ENCODE data around the gene HOXB6.

The HOXB6 gene

DNA sequence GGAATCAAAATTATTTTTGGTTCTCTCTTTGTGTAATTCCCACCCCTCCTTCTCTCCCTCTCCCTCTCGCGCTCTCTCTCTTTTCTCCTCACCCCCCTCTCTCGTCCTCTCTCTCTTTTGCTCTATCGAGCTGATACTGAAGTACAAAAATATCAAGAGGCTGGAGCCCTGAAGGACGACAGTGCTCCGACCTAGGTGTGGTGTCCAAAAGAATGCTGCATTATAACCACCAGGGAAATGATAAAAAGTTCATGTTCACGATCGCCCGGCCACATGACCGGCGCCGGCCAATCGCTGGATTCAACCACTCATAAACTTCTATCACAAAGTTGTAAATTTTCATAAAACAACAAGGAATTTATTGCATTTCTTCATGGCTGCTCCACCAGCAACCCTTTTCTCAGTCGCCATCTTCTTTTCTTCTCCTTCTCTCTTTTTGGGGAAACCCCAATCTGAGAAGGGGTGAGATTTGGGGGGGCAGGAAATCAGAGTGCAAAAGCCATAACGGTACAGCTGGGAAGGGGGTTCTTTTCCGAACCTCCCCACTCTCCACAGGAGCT, at the start of gene HOXB6:
Gene HOXB6 (minus strand): TSS at position 217 of the 560 bp plus-strand sequence. CDS start 6,836 bp downstream, outside the sequence.
- no peak for DNase-seq

GRCh38 chr17:48649741-48650140, 45.0 kb upstream of the HOXB6 start:
- DNase-seq, result no peak

GRCh38 chr17:48647963-48648245, 43.1 kb upstream of the HOXB6 start:
- DNase-seq, result no peak

DNA sequence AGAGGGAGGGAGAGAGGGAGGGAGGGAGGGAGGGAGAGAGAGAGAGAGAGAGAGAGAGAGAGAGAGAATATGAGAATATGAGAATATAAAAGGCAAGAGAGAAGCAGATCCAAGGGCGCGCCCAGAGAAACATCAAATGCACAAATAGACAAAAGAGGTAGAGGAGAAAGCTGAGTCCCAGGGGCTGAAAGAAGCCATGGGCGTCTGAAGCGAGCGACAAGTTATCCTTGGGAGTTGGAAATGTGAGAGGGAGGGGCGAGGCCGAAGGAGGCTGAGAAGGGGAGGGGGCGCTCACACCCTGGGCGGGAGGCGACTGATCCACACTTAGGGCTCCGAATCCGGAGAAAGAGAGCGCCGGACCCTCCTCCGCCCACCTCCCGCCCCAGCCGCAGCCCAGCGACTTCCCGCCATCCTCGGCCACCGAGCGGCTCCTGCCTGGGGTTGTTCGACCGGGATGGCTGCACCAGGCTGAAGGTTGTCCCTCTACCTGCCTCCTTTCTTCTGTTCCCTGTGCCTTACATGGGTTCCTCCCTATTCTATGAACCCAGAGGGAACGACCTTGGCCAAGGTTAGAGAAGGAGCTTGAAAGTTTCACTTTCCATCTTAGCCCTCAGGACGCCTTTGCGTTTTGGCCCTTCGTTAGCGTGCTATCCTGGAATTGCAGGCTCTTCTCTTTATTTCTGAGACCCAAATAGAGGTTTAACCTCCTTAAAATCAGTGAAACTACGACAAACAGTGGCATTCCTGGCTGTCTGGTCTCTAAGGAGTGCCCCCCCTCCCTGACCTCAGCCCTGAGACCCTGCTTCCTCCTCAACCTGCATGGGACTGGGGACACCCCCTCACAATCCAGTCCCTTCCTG, 42.5 kb upstream of the HOXB6 start:
- DNase-seq, result no peak

DNA sequence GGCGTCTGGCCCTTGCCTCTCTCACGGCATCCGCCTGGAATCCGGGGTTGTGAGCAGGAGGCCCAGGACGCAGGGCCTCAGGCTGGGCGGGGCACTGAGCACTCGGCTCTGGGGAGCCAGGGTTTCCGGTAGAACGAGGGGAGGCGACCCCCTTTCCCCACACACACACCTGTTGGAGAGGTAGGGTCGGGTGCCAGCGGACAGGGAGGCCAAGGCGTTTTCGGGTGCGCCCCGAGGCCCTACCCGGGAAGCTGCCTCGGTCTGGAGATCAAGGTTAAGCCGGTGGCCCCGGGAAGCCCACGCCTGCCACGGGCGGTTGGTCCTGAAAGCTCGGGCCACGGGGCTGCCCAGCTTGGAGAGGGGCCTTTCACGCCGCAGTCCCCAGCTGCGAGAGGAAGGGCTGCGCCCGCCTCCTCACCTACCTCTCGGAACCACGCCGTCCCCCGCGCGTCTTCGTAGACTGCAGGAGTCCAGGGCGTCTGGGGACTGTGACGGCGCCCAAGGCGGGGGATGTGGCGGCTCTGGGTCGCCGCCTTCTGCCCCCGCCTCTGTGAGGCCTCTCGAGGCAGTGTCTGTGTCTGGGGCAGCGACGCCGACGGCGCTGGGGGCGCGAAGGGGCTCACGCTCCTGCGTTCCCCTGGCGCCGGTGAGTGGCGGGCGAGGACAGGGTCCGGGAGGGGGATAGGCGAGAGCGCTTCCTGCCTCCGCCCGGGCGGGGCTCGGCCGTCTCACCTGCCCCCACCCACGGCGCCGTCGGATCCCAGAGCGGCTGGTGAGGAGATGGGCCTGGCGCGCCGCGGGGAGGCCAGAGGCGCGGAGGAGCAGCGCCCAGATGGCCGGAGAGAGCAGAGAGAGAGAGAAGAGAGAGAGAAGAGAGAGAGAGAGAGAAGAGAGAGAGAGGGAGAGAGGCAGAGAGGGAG, 41.7 kb upstream of the HOXB6 start:
- no peak for DNase-seq

DNA sequence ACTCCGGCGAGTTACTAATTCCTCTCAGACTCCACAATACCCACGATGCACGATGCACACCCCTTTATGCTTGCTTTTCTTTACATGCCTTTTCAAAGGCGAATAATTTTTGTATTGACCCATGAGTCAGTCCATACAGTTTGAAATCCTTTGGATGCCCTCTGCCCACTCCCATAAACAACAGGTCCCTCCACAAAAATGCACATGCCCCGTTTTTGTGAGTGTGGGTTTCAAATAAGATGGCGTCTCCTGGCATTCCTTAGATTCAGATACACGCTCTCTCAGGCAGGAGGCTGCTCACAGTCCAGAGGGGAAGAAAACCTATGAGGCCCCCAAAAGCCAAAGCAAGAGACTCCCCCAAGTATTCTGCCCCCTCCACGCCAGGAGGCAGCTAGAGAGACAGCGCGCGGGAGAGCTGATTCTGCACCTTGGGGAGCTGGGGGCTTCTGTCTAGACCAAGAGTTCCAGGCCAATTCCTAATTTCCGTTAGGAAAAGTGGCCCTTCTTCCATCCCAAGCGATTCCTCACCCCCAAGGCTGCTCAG, 40.9 kb upstream of the HOXB6 start:
- no peak for DNase-seq

GRCh38 chr17:48644910-48645557, 40.2 kb upstream of the HOXB6 start:
- DNase-seq, result no peak

GRCh38 chr17:48644159-48644558, 39.4 kb upstream of the HOXB6 start:
- DNase-seq, result no peak

GRCh38 chr17:48643697-48644012, 38.9 kb upstream of the HOXB6 start:
- DNase-seq, result no peak

DNA sequence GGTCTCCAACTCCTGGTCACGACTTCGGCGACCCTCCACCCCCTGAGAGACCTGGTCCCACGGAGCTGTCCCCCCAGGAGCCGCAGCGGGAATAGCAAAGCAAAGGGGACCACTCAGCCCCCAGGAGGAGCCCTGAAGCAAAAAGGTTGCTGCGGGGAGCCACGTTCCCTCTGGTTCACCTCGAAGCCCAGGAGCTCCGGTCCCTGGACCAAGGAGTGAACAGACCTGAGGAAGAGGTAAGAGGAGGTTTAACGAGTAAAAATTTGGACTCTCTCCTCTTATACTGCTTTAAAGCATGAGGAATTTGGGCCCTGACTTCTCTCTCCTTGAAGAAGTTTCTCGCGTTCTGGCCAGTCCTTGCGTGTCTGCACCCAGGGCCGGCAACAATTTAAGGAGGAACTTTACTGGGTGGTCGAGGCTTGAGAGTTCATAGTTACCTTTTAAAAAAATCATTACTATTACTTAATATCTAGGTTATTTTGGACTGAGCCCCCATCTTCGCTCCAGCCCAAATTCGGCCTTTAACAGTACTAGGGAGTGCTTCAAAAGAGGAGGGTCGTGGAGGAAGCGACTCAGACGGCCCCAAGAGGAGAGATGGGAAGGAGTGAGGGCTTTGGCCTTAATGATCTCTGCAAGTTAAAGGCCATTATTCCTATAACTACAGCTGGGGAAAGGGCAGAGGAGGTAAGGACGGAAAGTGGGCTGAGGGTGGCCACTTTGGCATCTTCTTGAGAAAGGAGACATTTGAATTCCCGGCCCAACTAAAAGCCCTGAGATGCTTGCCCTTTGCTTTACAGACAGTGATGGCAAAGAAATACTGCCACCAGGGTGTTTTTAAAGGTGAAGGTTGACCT, 38.3 kb upstream of the HOXB6 start:
- DNase-seq, result no peak

GRCh38 chr17:48642059-48642842, 37.5 kb upstream of the HOXB6 start:
- no peak for DNase-seq

DNA sequence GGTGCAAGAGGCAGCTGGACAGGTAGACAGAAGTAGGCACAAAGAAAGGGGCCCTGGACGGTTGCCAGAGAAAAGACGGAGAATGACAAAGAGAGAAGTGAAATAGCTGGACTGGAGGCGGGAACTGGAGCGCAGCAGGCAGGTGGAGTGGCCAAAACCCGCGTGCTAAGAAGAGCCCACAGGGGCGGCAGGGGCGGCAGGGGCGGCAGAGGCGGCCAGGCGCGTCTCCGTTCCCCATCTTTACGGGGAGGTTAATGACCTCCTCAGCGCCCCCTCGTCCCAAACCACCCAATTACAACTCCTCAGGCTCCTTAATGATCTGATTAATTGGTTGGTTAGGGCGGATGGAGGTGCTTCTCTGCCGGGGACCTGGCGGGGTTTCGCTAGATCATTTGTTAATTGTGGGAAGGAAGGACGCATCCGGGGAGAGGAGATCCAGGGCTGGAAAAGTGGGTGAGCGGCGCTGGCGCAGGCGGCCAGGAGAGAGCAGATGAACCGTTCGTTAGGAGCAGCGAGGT, 36.8 kb upstream of the HOXB6 start:
- no peak for DNase-seq

DNA sequence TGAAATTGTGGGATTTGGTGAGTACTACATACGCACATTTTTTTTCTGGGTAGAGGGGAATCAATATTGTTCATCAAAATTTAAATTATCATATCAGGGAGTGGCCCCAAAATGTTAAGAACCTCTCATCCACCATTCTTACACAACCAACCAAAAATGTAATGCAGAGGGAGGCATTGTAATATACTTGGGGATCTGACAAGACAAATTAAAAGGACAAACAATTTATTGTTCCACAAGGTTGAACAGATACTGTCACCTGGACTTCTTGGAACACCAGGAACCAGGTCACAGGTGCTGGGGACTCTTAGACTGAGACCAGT, 36.0 kb upstream of the HOXB6 start:
- no peak for DNase-seq

GRCh38 chr17:48639982-48640857, 35.4 kb upstream of the HOXB6 start:
- DNase-seq, result no peak

- no peak for DNase-seq
Observed at GRCh38 chr17:48639136-48639535, 34.4 kb upstream of the HOXB6 start.

GRCh38 chr17:48637323-48638260, 32.8 kb upstream of the HOXB6 start:
- DNase-seq, result no peak

GRCh38 chr17:48636177-48637018, 31.6 kb upstream of the HOXB6 start:
- DNase-seq, result no peak
